IMR-90 (cell line): ENCODE results near the gene ACOT9. TPM values are rescaled to one million over a fixed set of nuclear protein-coding genes. Genes with fewer than 3 reads are reported as not detected.

Experiments used
- ATAC-seq: fragments of 200-7000 bp; cut with Tn5 transposase; 2 replicates; pipeline ENCODE4 v1.9.1; 2020; ENCODE audit warnings: low read depth, mild to moderate bottlenecking, moderate library complexity
- BruUV-seq: library from RNA; stranded (reverse); fragments of 400-500 nt; replicated peaks from 2 replicates; lab custom pipeline; 2021; lab: Mats Ljungman, UMichigan
- CTCF ChIA-PET: fragments of 300-600 bp; formaldehyde crosslinking; extraction: SDS; loops from one replicate; lab custom pipeline; 2021; ENCODE audit warnings: antibody characterized with exemption; lab: Yijun Ruan, JAX
- POLR2A ChIA-PET: fragments of 300-600 bp; sonication (Branson Sonifier 250); formaldehyde crosslinking; loops from one replicate; lab custom pipeline; 2022; ENCODE audit warnings: antibody characterized with exemption; ENCODE audit not compliant: unreplicated experiment; lab: Charles Lee
- DNase-seq: peaks from one replicate; pipeline ENCODE4 v3.0.0; 2013
- H2AFZ ChIP-seq: replicated peaks from 2 replicates; pipeline ENCODE3; 2013; ENCODE audit warnings: low read length, mild to moderate bottlenecking; ENCODE audit not compliant: poor library complexity
- H2AK5ac ChIP-seq: 2 replicates; pipeline ENCODE4 v1.6.1; 2013; ENCODE audit warnings: low read depth, low read length, inconsistent platforms
- H2AK9ac ChIP-seq: replicated peaks from 2 replicates; pipeline ENCODE3; 2013; ENCODE audit warnings: mild to moderate bottlenecking, low read depth, low read length, moderate library complexity; ENCODE audit not compliant: poor library complexity
- H2BK120ac ChIP-seq: 2 replicates; pipeline ENCODE4 v1.6.1; 2013; ENCODE audit warnings: low read depth, low read length, inconsistent platforms
- H2BK15ac ChIP-seq: 3 replicates; pipeline ENCODE4 v1.6.1; 2013; ENCODE audit warnings: low read depth, low read length, inconsistent platforms
- H2BK20ac ChIP-seq: 2 replicates; pipeline ENCODE4 v1.6.1; 2013; ENCODE audit warnings: low read depth, mild to moderate bottlenecking, inconsistent platforms, low read length, moderate library complexity
- H2BK5ac ChIP-seq: 2 replicates; pipeline ENCODE4 v1.6.1; 2013; ENCODE audit warnings: mild to moderate bottlenecking, low read depth, low read length, inconsistent platforms; ENCODE audit not compliant: poor library complexity, severe bottlenecking
- H3K14ac ChIP-seq: replicated peaks from 2 replicates; pipeline ENCODE4 v1.6.1; 2013; ENCODE audit warnings: low read depth, low read length, inconsistent platforms
- H3K18ac ChIP-seq: 2 replicates; pipeline ENCODE4 v1.6.1; 2013; ENCODE audit warnings: low read depth, low read length, control low read depth
- H3K23ac ChIP-seq: 2 replicates; pipeline ENCODE4 v1.6.1; 2013; ENCODE audit warnings: low read depth, low read length, inconsistent platforms
- H3K27ac ChIP-seq: 2 replicates; pipeline ENCODE4 v1.5.1; 2013; ENCODE audit warnings: mild to moderate bottlenecking, control low read depth, low read length; ENCODE audit not compliant: insufficient read depth
- H3K27me3 ChIP-seq: 2 replicates; pipeline ENCODE4 v1.6.1; 2013; ENCODE audit warnings: low read length; ENCODE audit not compliant: control insufficient read depth, insufficient read depth
- H3K36me3 ChIP-seq: 2 replicates; pipeline ENCODE4 v1.6.1; 2013; ENCODE audit warnings: low read length, mixed read lengths; ENCODE audit not compliant: control insufficient read depth, insufficient read depth
- H3K4ac ChIP-seq: 2 replicates; pipeline ENCODE4 v1.6.1; 2013; ENCODE audit warnings: low read depth, low read length, inconsistent platforms
- H3K4me1 ChIP-seq: 2 replicates; pipeline ENCODE4 v1.6.1; 2013; ENCODE audit warnings: low read length, mixed read lengths; ENCODE audit not compliant: control insufficient read depth, insufficient read depth
- H3K4me2 ChIP-seq: 2 replicates; pipeline ENCODE4 v1.6.1; 2013; ENCODE audit warnings: low read depth, mild to moderate bottlenecking, control low read depth, low read length, moderate library complexity
- H3K4me3 ChIP-seq: 2 replicates; pipeline ENCODE4 v1.5.1; 2013; ENCODE audit warnings: low read depth, mild to moderate bottlenecking, control low read depth, low read length, moderate library complexity; ENCODE audit not compliant: insufficient read depth
- H3K56ac ChIP-seq: 2 replicates; pipeline ENCODE4 v1.6.1; 2013; ENCODE audit warnings: low read length, inconsistent platforms; ENCODE audit not compliant: insufficient read depth; ENCODE audit errors: extremely low read depth
- H3K79me1 ChIP-seq, 2 experiments: 2 replicates each; pipeline ENCODE4 v1.6.1; 2013; ENCODE audit warnings: low read length in 2 of 2, inconsistent platforms in 1 of 2, low read depth in 1 of 2
- H3K9ac ChIP-seq: 2 replicates; pipeline ENCODE4 v1.6.1; 2013; ENCODE audit warnings: low read depth, low read length, control low read depth
- H3K9me1 ChIP-seq: 2 replicates; pipeline ENCODE4 v1.6.1; 2013; ENCODE audit warnings: low read length, inconsistent platforms; ENCODE audit not compliant: insufficient read depth
- H3K9me3 ChIP-seq: 2 replicates; pipeline ENCODE4 v1.6.1; 2013; ENCODE audit warnings: low read length; ENCODE audit not compliant: control insufficient read depth, insufficient read depth
- H4K20me1 ChIP-seq: 2 replicates; pipeline ENCODE4 v1.6.1; 2013; ENCODE audit warnings: low read length, inconsistent platforms; ENCODE audit not compliant: insufficient read depth
- H4K5ac ChIP-seq: 2 replicates; pipeline ENCODE4 v1.6.1; 2013; ENCODE audit warnings: mild to moderate bottlenecking, low read depth, low read length, control low read depth
- H4K8ac ChIP-seq, 2 experiments: 2 replicates each; pipeline ENCODE4 v1.6.1; 2013; ENCODE audit warnings: low read depth in 2 of 2, low read length in 2 of 2, control low read depth in 1 of 2, inconsistent platforms in 1 of 2
- H4K91ac ChIP-seq: 2 replicates; pipeline ENCODE4 v1.6.1; 2013; ENCODE audit warnings: low read depth, low read length, inconsistent platforms; ENCODE audit not compliant: insufficient read depth
- BHLHE40 ChIP-seq: fragments of 150-350 bp; IDR thresholded peaks from 2 replicates; pipeline ENCODE4 v1.6.1; 2016; ENCODE audit warnings: mild to moderate bottlenecking, low read depth, low read length
- CHD1 ChIP-seq: IDR thresholded peaks from 2 replicates; pipeline ENCODE4 v1.6.1; 2012; ENCODE audit warnings: low read depth, low read length, improper control_type of control experiment
- MAZ ChIP-seq: IDR thresholded peaks from 2 replicates; pipeline ENCODE4 v1.6.1; 2012; ENCODE audit warnings: low read depth, mild to moderate bottlenecking, low read length, improper control_type of control experiment, moderate library complexity, borderline replicate concordance
- MXI1 ChIP-seq: IDR thresholded peaks from 2 replicates; pipeline ENCODE4 v1.6.1; 2012; ENCODE audit warnings: low read depth, mild to moderate bottlenecking, low read length, moderate library complexity, borderline replicate concordance
- RCOR1 ChIP-seq: IDR thresholded peaks from 2 replicates; pipeline ENCODE4 v1.6.1; 2012; ENCODE audit warnings: mild to moderate bottlenecking, low read length, improper control_type of control experiment; ENCODE audit not compliant: insufficient replicate concordance
- SMC3 ChIP-seq: fragments of 150-350 bp; IDR thresholded peaks from 2 replicates; pipeline ENCODE4 v1.6.1; 2016; ENCODE audit warnings: low read depth, mild to moderate bottlenecking, antibody characterized with exemption, low read length, moderate library complexity
- USF2 ChIP-seq: fragments of 150-350 bp; IDR thresholded peaks from 2 replicates; pipeline ENCODE4 v1.6.1; 2017; ENCODE audit warnings: mild to moderate bottlenecking, antibody characterized with exemption, low read length, low read depth
- WGBS, 2 experiments: methylation state at CpG; one replicate each; pipeline versions ENCODE4 v1.1.5 to v1.1.7; 2013; ENCODE audit warnings: missing lambda C conversion rate in 2 of 2; ENCODE audit not compliant: insufficient read length in 1 of 2; ENCODE audit errors: extremely low coverage in 2 of 2; 5-methylcytosine and 5-hydroxymethylcytosine counted together
- dilution Hi-C: fragments of 300-500 bp; cut with HindIII; formaldehyde crosslinking; loops from one replicate; pipeline ENCODE4 v1.14.3; 2018; ENCODE audit warnings: low sequenced_read_pairs; ENCODE audit not compliant: unreplicated experiment
- in situ Hi-C: fragments of 300-500 bp; cut with MboI; formaldehyde crosslinking; loops from 3 replicates; pipeline ENCODE4 v1.14.3; 2019; ENCODE audit warnings: low sequenced_read_pairs, inconsistent platforms, mixed read lengths
- intact Hi-C: fragments of 100-400 bp; cut with micrococcal nuclease; formaldehyde crosslinking; loops from 2 replicates; pipeline ENCODE4 v1.10.0; 2022
- polyA plus RNA-seq, 3 experiments: library from polyadenylated mRNA; depleted of rRNA; stranded (reverse); fragments of >200 nt; gene quantifications; 2 replicates each; pipeline ENCODE4 v1.2.3, GENCODE V29; 2012; ENCODE audit warnings: low replicate concordance in 1 of 3
- total RNA-seq: library from RNA; depleted of rRNA; stranded (reverse); fragments of >200 nt; gene quantifications from 2 replicates; pipeline ENCODE4 v1.2.3, GENCODE V29; 2012

The ACOT9 gene
- total and polyA plus RNA-seq, 2 of the 4 experiments (the other 2 are of a cell fraction), result 43.5 to 47.3 TPM

DNA sequence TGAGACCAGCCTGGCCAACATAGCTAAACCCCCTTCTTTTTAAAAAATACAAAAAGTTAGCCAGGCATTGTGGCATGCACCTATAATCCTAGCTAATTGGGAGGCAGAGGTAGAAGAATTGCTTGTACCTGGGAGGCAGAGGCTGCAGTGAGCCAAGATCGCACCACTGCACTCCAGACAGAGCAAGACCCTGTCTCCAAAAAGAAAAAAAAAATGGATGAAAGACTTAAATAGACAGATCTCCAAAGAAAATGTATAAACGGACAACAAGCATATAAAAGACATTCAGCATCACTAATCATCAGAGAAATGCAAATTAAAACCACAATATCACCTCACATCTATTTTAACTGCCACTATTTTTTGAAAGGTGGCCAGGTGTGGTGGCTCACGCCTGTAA, 33.3 kb upstream of the ACOT9 start:
- no peak overlapping the region for H2AK5ac ChIP-seq
- no peak overlapping the region for H2AFZ ChIP-seq
- H2AK9ac ChIP-seq, result no peak overlapping the region
- H3K23ac ChIP-seq, result no peak overlapping the region
- H3K79me1 ChIP-seq, result no peaks in the 10 kb centered on the region
- H3K4me1 ChIP-seq, result no peaks in the 10 kb centered on the region; the same call in 1 of the 2 replicates
- H3K9ac ChIP-seq, result no peak overlapping the region
- H3K4me3 ChIP-seq, result no peak overlapping the region
- no peak overlapping the region for H3K27ac ChIP-seq
- CTCF ChIA-PET, result no interaction called here
- H4K8ac ChIP-seq, result no peak overlapping the region
- POLR2A ChIA-PET, result no interaction called here
- BruUV-seq, result no TSS peak
- in situ Hi-C loops, result no loop called here
- no peaks in the 10 kb centered on the region for H3K9me1 ChIP-seq
- H3K9me3 ChIP-seq, result no peaks in the 10 kb centered on the region
- no peak overlapping the region for H2BK5ac ChIP-seq
- H3K18ac ChIP-seq, result no peak overlapping the region
- no peak for TF ChIP-seq RCOR1
- TF ChIP-seq USF2, result no peak
- TF ChIP-seq MXI1, result no peak
- TF ChIP-seq SMC3, result no peak
- TF ChIP-seq MAZ, result no peak
- TF ChIP-seq BHLHE40, result no peak
- no peak for TF ChIP-seq CHD1
- intact Hi-C loops, result no loop called here
- H3K56ac ChIP-seq, result no peak overlapping the region
- no peaks in the 10 kb centered on the region for H3K27me3 ChIP-seq
- no peak overlapping the region for H2BK120ac ChIP-seq
- no peak overlapping the region for H3K4me2 ChIP-seq
- dilution Hi-C loops, result no loop called here
- no peak overlapping the region for H3K14ac ChIP-seq
- H2BK15ac ChIP-seq, result no peak overlapping the region
- no peak for ATAC-seq
- H3K36me3 ChIP-seq, result no peaks in the 10 kb centered on the region
- no peak overlapping the region for H2BK20ac ChIP-seq
- no peak overlapping the region for H4K5ac ChIP-seq
- H4K20me1 ChIP-seq, result no peaks in the 10 kb centered on the region
- H3K4ac ChIP-seq, result no peak overlapping the region
- DNase-seq, result no peak
- H4K91ac ChIP-seq, result no peak overlapping the region
- no CpG with 5 or more reads among the region's 3 CpGs for WGBS, 2 experiments
